Mesenchymal stem cell (in vitro differentiated cells and primary cell): ENCODE measurements around the gene NME3.

ENCODE experiments used
- DNase-seq: peaks from one replicate; pipeline ENCODE4 v3.0.0-alpha.2; 2013
- H2AFZ ChIP-seq: one replicate; pipeline ENCODE4 v1.6.1; 2013; ENCODE audit warnings: low read depth, mild to moderate bottlenecking, control low read depth, inconsistent platforms, low read length, moderate library complexity
- H2AK5ac ChIP-seq: 2 replicates; pipeline ENCODE4 v1.6.1; 2013; ENCODE audit warnings: low read length, moderate library complexity, mild to moderate bottlenecking, inconsistent platforms; ENCODE audit not compliant: severe bottlenecking
- H2BK120ac ChIP-seq: one replicate; pipeline ENCODE4 v1.6.1; 2013; ENCODE audit warnings: low read depth, mild to moderate bottlenecking, inconsistent platforms, low read length, moderate library complexity
- H2BK12ac ChIP-seq, 2 experiments: one replicate each; pipeline ENCODE4 v1.6.1; 2013; ENCODE audit warnings: inconsistent platforms in 2 of 2, low read length in 2 of 2, mild to moderate bottlenecking in 2 of 2, moderate library complexity in 2 of 2, control low read depth in 1 of 2
- H2BK15ac ChIP-seq: one replicate; pipeline ENCODE4 v1.6.1; 2013; ENCODE audit warnings: mild to moderate bottlenecking, low read depth, inconsistent platforms; ENCODE audit not compliant: poor library complexity, severe bottlenecking
- H2BK5ac ChIP-seq: 2 replicates; pipeline ENCODE4 v1.6.1; 2013; ENCODE audit warnings: low read depth, mild to moderate bottlenecking, low read length, control low read depth, inconsistent platforms; ENCODE audit not compliant: poor library complexity, severe bottlenecking
- H3K14ac ChIP-seq, 2 experiments: one replicate each; pipeline ENCODE4 v1.6.1; 2013; ENCODE audit warnings: inconsistent platforms in 2 of 2, low read length in 2 of 2, control low read depth in 1 of 2, mild to moderate bottlenecking in 1 of 2, moderate library complexity in 1 of 2
- H3K18ac ChIP-seq, 2 experiments: one replicate each; pipeline ENCODE4 v1.6.1; 2013; ENCODE audit warnings: inconsistent platforms in 2 of 2, low read length in 2 of 2, control low read depth in 1 of 2, low read depth in 1 of 2, mild to moderate bottlenecking in 1 of 2
- H3K23ac ChIP-seq, 2 experiments: one replicate each; pipeline ENCODE4 v1.6.1; 2013; ENCODE audit warnings: inconsistent platforms in 2 of 2, low read length in 2 of 2, mild to moderate bottlenecking in 2 of 2, moderate library complexity in 2 of 2, control low read depth in 1 of 2
- H3K27ac ChIP-seq: 2 replicates; pipeline ENCODE4 v1.5.1; 2013; ENCODE audit warnings: mild to moderate bottlenecking, moderate library complexity, low read length, control low read depth, inconsistent platforms; ENCODE audit not compliant: poor library complexity, severe bottlenecking
- H3K27me3 ChIP-seq, 2 experiments: 2 replicates each; pipeline versions ENCODE4 v1.6.1 to v1.7.0; 2013; ENCODE audit warnings: low read length in 2 of 2, mild to moderate bottlenecking in 2 of 2, moderate library complexity in 2 of 2, control low read depth in 1 of 2, inconsistent platforms in 1 of 2; ENCODE audit not compliant: control insufficient read depth in 1 of 2, insufficient read depth in 1 of 2
- H3K36me3 ChIP-seq, 2 experiments: 2 replicates each; pipeline versions ENCODE4 v1.6.1 to v1.7.0; 2013; ENCODE audit warnings: low read length in 2 of 2, control low read depth in 1 of 2, inconsistent platforms in 1 of 2, low read depth in 1 of 2, mild to moderate bottlenecking in 1 of 2; ENCODE audit not compliant: insufficient read depth in 2 of 2, control insufficient read depth in 1 of 2
- H3K4ac ChIP-seq, 2 experiments: one replicate each; pipeline ENCODE4 v1.6.1; 2013; ENCODE audit warnings: inconsistent platforms in 2 of 2, low read length in 2 of 2, mild to moderate bottlenecking in 2 of 2, moderate library complexity in 2 of 2, control low read depth in 1 of 2, low read depth in 1 of 2
- H3K4me1 ChIP-seq: 2 replicates; pipeline ENCODE4 v1.6.1; 2013; ENCODE audit warnings: low read depth, low read length, control low read depth; ENCODE audit not compliant: control insufficient read depth, insufficient read depth
- H3K4me2 ChIP-seq: 2 replicates; pipeline ENCODE4 v1.6.1; 2013; ENCODE audit warnings: low read length, mild to moderate bottlenecking, inconsistent platforms; ENCODE audit not compliant: poor library complexity, severe bottlenecking
- H3K4me3 ChIP-seq, 2 experiments: 2 replicates each; pipeline versions ENCODE4 v1.5.1 to v1.7.0; 2013; ENCODE audit warnings: low read length in 2 of 2, mild to moderate bottlenecking in 2 of 2, control low read depth in 1 of 2, low read depth in 1 of 2; ENCODE audit not compliant: insufficient read depth in 1 of 2
- H3K79me1 ChIP-seq: replicated peaks from 2 replicates; pipeline ENCODE4 v1.6.1; 2013; ENCODE audit warnings: mild to moderate bottlenecking, control low read depth, low read length, inconsistent platforms; ENCODE audit not compliant: poor library complexity, severe bottlenecking
- H3K9ac ChIP-seq: 2 replicates; pipeline ENCODE4 v1.7.0; 2013; ENCODE audit warnings: mild to moderate bottlenecking, low read length, moderate library complexity
- H3K9me3 ChIP-seq: 2 replicates; pipeline ENCODE4 v1.7.0; 2013; ENCODE audit warnings: mild to moderate bottlenecking, low read length; ENCODE audit not compliant: control insufficient read depth
- H4K8ac ChIP-seq: one replicate; pipeline ENCODE4 v1.6.1; 2013; ENCODE audit warnings: inconsistent platforms, mild to moderate bottlenecking, low read length, moderate library complexity
- H4K91ac ChIP-seq: one replicate; pipeline ENCODE4 v1.6.1; 2013; ENCODE audit warnings: mild to moderate bottlenecking, low read length, inconsistent platforms
- WGBS: methylation state at CpG from one replicate; pipeline ENCODE4 v1.1.7; 2013; ENCODE audit warnings: mixed read lengths; 5-methylcytosine and 5-hydroxymethylcytosine counted together

Gene NME3

GRCh38 chr16:1745900-1746692, 25.2 kb downstream of the NME3 start:
- peak overlapping the region; percentile 29 for H3K4me2 ChIP-seq
- peak; percentile 90 for DNase-seq
- H3K27ac ChIP-seq, result peak overlapping the region; percentile 99
- no peaks in the 10 kb centered on the region for H3K9me3 ChIP-seq
- H4K8ac ChIP-seq, result no peak overlapping the region
- H3K4me1 ChIP-seq, result peaks cover 22% of the 10 kb centered on the region
- peaks cover 40% of the 10 kb centered on the region for H3K79me1 ChIP-seq
- no peak overlapping the region for H3K9ac ChIP-seq
- H2AK5ac ChIP-seq, result peak overlapping the region; percentile 85
- H3K14ac ChIP-seq, result no peak overlapping the region
- no peak overlapping the region for H2AFZ ChIP-seq
- no peaks in the 10 kb centered on the region for H3K27me3 ChIP-seq
- H2BK15ac ChIP-seq, result no peak overlapping the region
- H2BK120ac ChIP-seq, result peak overlapping the region; percentile 27
- H3K18ac ChIP-seq, result peak overlapping the region; percentile 18 to 38
- H3K4me3 ChIP-seq, result no peak overlapping the region
- no peak overlapping the region for H3K23ac ChIP-seq
- H2BK5ac ChIP-seq, result peak overlapping the region; percentile 54
- peak overlapping the region in 1 of 2 experiments; percentile 25 for H3K4ac ChIP-seq
- H3K36me3 ChIP-seq, result peaks cover 75 to 80% of the 10 kb centered on the region in 2 experiments
- WGBS, result 83% methylated on average over 29 of the region's 29 CpGs
- H2BK12ac ChIP-seq, result peak overlapping the region in 1 of 2 experiments; percentile 49
- H4K91ac ChIP-seq, result peak overlapping the region; percentile 84

DNA sequence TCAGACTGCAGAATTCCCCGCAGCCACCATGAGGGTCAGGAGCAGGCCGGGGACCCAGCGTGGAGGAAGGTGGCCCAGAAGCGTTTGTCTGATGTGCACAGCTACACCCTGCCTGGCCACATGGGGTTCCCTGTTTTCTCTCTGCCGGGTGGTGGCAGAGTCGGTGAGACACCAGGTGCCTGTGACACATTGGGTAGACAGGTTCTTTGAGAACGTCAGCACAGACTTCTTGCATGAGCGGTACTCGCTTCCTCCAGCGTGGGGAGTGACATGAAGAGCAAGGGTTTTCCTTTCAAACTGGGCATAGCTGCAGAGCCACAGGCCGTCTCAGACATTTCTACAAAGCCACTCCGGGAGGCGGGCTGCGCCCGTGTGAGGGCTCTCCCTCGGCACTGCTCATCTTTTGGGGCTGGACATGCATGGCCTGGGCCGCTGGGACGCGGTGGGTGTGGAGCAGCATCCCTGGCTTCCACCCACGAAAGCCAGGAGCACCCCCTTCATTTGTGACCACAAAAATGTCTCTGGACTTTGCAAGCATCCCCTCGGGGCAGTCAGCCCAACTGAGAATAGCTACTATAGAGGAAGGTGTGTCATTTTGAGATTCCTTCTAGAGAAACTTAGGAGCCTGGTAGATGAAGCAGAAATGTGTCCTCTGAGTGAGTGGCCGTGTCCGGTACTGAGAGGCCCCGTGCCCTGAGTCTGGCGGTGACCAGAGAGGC, 26.0 kb downstream of the NME3 start:
- H3K36me3 ChIP-seq, result peaks cover 76 to 82% of the 10 kb centered on the region in 2 experiments
- WGBS, result 88% methylated on average over 24 of the region's 25 CpGs

GRCh38 chr16:1744338-1744840, 27.0 kb downstream of the NME3 start:
- Histone ChIP-seq H3K4ac (no peak overlapping the region), H3K23ac (no peak overlapping the region), H2BK12ac (no peak overlapping the region), H3K9me3 (no peaks in the 10 kb centered on the region), H2BK120ac (no peak overlapping the region), H3K4me3 (no peak overlapping the region), H3K4me1 (peaks cover 26% of the 10 kb centered on the region), H3K18ac (no peak overlapping the region), H3K36me3 (peaks cover 72 to 87% of the 10 kb centered on the region in 2 experiments), H3K79me1 (peaks cover 45% of the 10 kb centered on the region), H2BK15ac (no peak overlapping the region), H3K14ac (no peak overlapping the region), H3K9ac (no peak overlapping the region), H4K8ac (no peak overlapping the region), H3K27ac (no peak overlapping the region), H4K91ac (no peak overlapping the region), H2AFZ (no peak overlapping the region), H2BK5ac (no peak overlapping the region), H3K4me2 (no peak overlapping the region), H3K27me3 (no peaks in the 10 kb centered on the region), H2AK5ac (no peak overlapping the region)
- DNase-seq, result no peak
- WGBS, result 96% methylated on average over 19 of the region's 24 CpGs

More for the DNA sequence above, 26.0 kb downstream of the NME3 start:
- Histone ChIP-seq H3K27ac (peak overlapping the region; percentile 99), H2BK120ac (no peak overlapping the region), H4K91ac (peak overlapping the region; percentile 52), H2BK12ac (peak overlapping the region in 1 of 2 experiments; percentile 38), H3K4ac (no peak overlapping the region), H3K18ac (peak overlapping the region in 1 of 2 experiments; percentile 37), H2BK15ac (no peak overlapping the region), H2BK5ac (peak overlapping the region; percentile 50), H2AK5ac (peak overlapping the region; percentile 92), H3K27me3 (no peaks in the 10 kb centered on the region), H3K4me3 (no peak overlapping the region), H3K4me2 (peak overlapping the region; percentile 20), H3K79me1 (peaks cover 46% of the 10 kb centered on the region), H3K4me1 (peaks cover 24% of the 10 kb centered on the region), H3K14ac (no peak overlapping the region), H4K8ac (peak overlapping the region; percentile 66), H2AFZ (no peak overlapping the region), H3K9me3 (no peaks in the 10 kb centered on the region), H3K9ac (no peak overlapping the region), H3K23ac (no peak overlapping the region)
- peak; percentile 59 for DNase-seq
